ENCODE results near the gene DDX4. TPM values are rescaled to one million over a fixed set of nuclear protein-coding genes. Genes with fewer than 3 reads are reported as not detected.

Gene DDX4
- total RNA-seq, 4 donors from 2014 or later: not detected

DNA sequence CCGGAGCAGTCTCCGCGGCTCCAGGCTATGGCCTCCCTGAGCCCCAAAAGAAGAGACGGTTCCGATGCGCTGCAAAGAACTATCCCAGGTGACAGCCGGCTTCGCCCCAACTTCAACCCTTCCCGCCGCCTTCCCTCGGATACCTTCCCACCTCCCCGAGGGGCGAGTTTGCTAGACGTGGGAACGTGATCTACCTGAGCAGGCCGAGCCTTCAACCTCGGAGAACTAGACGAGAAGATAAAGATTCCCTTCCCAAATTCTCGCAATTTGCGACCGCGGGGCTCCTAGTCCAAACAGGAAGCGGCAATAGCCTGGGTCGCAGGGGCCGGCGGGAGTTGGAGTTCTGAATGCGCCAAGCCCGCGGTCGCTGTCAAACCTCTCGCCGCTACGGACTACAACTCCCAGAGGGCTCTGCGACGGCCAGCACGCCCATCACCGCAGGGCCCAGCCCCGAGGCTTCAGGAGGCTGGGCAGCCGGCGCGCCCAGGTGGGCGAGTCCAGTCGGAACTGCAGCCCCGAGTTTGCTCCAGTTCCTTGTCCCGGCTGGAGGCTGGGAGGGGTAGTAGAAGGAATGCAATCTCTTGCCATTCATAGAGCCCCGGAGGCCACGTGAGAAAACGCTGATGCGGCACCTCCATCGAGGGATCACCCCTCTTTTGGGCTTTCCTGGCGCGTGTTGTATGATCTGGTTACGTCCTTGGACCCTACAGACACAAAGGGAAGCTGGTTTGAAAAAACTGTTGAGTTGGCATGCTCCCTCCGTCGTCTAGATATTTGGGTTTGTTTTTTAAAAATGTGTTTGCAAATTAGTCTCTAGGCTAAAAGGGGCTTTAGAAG lies 25.6 kb upstream of the DDX4 start, which contains the start of gene SLC38A9:
Gene SLC38A9, minus strand, starts transcription at position 302 of the 837 bp plus-strand sequence. CDS start 14,366 bp downstream, outside the sequence.
- WGBS, 2 donors (ENCODE audit: low coverage in 1 of 2): 2% methylated on average over 15 of the region's 55 CpGs; no CpG with 5 or more reads in 1 of the 2 donors
- ATAC-seq: peak; percentile 100
- Histone ChIP-seq H3K27ac (peak within 1 kb of the TSS; percentile 37 to 82 (median 80)), H3K36me3 (peaks cover 0 to 10% of the 10 kb centered on the region in 2 donors), H3K9me3 (no peaks in the 10 kb centered on the region), H3K27me3 (no peaks in the 10 kb centered on the region), H3K4me1 (peaks cover 0 to 19% (median 6%) of the 10 kb centered on the region in 3 donors), H3K4me3 (peak within 1 kb of the TSS; percentile 78 to 97)
- peak in 1 of 2 donors; percentile 13 for TF ChIP-seq POLR2A (IDR thresholded peaks at IDR 0.05)
- TF ChIP-seq EP300 (IDR thresholded peaks at IDR 0.05): no peak

- 55 to 74% methylated on average over 3 of the region's 3 CpGs for WGBS, 2 donors (ENCODE audit: low coverage in 1 of 2)
- no peaks in the 10 kb centered on the region for H3K27me3 ChIP-seq
- H3K4me3 ChIP-seq: no peak overlapping the region
- H3K36me3 ChIP-seq: no peaks in the 10 kb centered on the region
- no peak for ATAC-seq
- peaks cover 0 to 19% (median 6%) of the 10 kb centered on the region in 3 donors for H3K4me1 ChIP-seq
- no peaks in the 10 kb centered on the region for H3K9me3 ChIP-seq
- no peak overlapping the region for H3K27ac ChIP-seq
- TF ChIP-seq POLR2A (IDR thresholded peaks at IDR 0.05) (no peak), POLR2AphosphoS5 (IDR thresholded peaks at IDR 0.05) (no peak), CTCF (IDR thresholded peaks at IDR 0.05) (no peak)
Measured at GRCh38 chr5:55713871-55714270, 24.0 kb upstream of the DDX4 start.

- Histone ChIP-seq H3K4me3 (no peak overlapping the region), H3K27me3 (no peaks in the 10 kb centered on the region), H3K9me3 (no peaks in the 10 kb centered on the region), H3K4me1 (peaks cover 0 to 19% (median 6%) of the 10 kb centered on the region in 3 donors), H3K36me3 (no peaks in the 10 kb centered on the region), H3K27ac (no peak overlapping the region)
- ATAC-seq: no peak
- 60% methylated on average over 1 of the region's 1 CpG; no CpG with 5 or more reads in 1 of the 2 donors for WGBS, 2 donors (ENCODE audit: low coverage in 1 of 2)
- TF ChIP-seq EP300 (IDR thresholded peaks at IDR 0.05) (no peak), CTCF (IDR thresholded peaks at IDR 0.05) (no peak), POLR2A (IDR thresholded peaks at IDR 0.05) (no peak), POLR2AphosphoS5 (IDR thresholded peaks at IDR 0.05) (no peak)
Measured at GRCh38 chr5:55714339-55714738, 23.5 kb upstream of the DDX4 start.

DNA sequence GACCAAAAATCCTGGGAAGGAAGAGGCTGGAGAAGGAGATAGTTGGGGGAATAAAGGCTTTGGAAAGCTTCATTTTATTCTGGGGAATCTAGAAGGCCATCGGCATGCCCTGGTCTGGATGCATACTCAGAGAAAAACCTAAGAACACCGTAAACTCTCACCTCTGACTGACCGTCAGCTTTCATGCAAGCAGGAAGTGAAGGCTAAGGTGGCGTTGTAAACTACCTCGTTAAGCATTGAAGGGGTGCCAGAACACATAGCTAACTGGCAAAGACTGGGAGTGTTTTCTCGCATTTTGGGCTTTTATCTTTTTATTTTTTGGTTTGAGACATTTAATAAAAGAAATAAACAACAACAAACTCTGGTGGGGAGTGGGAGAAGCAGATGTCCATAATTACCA lies 23.1 kb upstream of the DDX4 start:
- H3K27ac ChIP-seq: no peak overlapping the region
- no peak for ATAC-seq

More for the DNA sequence above, 23.1 kb upstream of the DDX4 start:
- H3K4me3 ChIP-seq: no peak overlapping the region
- H3K4me1 ChIP-seq: peaks cover 0 to 19% (median 6%) of the 10 kb centered on the region in 3 donors
- no peaks in the 10 kb centered on the region for H3K36me3 ChIP-seq
- no peak for TF ChIP-seq POLR2AphosphoS5 (IDR thresholded peaks at IDR 0.05)
- TF ChIP-seq EP300 (IDR thresholded peaks at IDR 0.05): no peak
- TF ChIP-seq POLR2A (IDR thresholded peaks at IDR 0.05): no peak
- no peak for TF ChIP-seq CTCF (IDR thresholded peaks at IDR 0.05)
- no peaks in the 10 kb centered on the region for H3K9me3 ChIP-seq
- 84 to 87% methylated on average over 6 of the region's 6 CpGs for WGBS, 2 donors (ENCODE audit: low coverage in 1 of 2)
- H3K27me3 ChIP-seq: no peaks in the 10 kb centered on the region
